Stimulated activated CD8-positive, alpha-beta memory T cell treated with anti-CD3 and anti-CD28 coated beads, Interleukin-12 subunit alpha, Interleukin-12 subunit beta, amount 100 ng/mL, for 4 hours (primary cell): ENCODE data around the gene DGKI.

Experiments used
- DNase-seq: peaks from one replicate; pipeline ENCODE4 v3.0.0-alpha.2; 2020; ENCODE audit warnings: low read depth

Gene DGKI

DNA sequence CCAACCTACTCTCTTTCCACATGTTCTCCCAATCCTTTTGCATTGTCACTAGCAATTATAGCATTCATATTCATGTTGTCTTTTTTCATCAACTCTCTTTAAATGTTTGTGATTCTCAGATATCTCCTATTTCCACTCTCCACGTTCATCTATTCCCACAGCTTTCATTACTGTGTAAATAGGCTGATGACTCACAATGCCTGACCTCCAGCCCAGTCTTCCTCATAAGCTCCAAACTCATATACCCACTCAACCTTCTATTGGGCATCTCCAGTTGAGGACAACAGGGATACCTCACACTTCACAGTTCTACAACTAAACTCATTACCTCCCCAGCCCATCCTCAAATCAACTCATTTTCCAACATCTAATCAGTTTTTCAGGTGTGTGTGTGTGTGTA, 194.1 kb downstream of the DGKI start:
- DNase-seq: no peak

DNA sequence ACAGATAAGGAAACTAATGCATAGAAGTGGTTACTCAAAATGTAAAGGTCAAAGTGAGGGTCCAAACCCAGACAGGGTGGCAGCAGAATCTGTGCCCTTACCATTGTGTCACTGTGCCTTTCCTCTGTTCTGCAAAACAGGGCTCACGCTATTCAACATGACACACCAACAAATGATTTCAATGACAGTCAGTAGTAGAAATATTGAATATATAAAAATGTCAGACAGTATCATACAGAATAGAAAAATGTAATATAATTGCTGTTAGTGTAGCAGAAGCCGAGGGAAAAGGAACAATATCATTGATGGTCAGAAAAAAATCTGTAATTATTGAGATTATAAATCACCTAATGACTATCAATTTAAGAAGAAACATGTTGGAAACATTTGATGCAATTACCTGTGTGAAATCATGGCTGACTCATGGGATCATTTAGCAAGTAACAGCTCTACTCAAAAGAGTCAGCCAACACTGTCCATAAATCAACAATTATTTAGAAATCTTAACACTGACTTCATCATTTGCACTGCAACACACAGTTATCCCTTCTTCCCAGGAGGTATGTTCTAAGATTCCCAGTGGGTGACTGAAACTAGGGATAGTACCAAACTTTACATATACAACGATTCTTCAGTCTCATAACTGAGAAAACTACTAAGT, 198.7 kb downstream of the DGKI start:
- DNase-seq: no peak

DNA sequence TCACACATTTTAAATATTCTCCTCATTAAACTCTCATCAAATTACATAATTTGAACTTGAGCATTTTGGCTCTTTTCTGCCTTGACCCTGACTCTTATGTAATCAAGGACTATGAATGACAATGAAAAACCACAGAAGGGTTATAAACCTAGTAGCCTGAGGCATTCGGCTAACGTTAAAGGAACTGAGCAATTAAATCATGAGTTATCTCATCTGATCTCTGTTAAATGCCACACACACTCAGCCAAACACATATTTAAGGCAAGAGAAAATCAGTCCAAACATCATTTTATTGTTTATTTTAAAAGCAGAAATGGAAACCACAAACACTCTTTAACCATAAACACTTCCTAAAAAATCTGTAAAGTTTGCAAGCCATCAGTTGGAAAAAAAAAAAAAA, 204.3 kb downstream of the DGKI start:
- DNase-seq: no peak

DNA sequence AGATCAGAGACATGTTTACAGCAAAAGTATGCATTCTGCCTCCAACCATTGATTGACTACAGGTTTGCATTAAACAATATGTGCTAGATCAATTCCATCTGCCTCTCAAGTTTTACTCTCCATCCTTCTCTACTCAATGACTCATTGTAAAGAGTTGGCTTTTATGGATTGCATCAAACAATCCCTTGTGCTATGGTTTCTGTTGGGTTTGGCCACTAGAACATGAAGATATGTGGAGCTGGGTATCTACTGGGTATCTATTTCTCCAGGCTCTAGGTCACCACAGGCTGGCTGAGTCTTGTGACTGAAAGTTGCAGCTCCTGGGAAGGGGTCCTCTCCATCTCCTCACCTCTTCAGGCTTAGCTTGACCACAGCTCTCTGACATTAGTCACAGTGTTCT, 204.7 kb downstream of the DGKI start:
- DNase-seq: no peak

DNA sequence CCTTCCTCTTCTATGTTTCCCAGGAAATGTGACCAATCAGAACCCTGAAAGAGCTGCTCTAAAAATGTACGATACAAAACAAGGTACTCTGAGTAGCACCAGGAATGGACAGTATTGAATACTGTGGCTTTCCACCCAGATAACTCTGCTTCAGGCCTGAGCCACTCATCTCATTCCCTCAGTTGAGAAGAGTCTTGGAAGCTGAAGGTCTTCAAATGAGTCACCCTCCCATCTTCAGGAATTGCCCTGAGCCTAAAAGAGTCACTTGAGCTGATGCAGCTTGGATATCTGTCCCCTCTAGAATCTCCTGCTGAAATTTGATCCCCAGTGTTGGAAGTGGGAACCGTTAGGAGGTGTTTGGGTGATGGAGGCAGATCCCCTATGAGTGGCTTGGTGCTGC, 210.4 kb downstream of the DGKI start:
- no peak for DNase-seq

DNA sequence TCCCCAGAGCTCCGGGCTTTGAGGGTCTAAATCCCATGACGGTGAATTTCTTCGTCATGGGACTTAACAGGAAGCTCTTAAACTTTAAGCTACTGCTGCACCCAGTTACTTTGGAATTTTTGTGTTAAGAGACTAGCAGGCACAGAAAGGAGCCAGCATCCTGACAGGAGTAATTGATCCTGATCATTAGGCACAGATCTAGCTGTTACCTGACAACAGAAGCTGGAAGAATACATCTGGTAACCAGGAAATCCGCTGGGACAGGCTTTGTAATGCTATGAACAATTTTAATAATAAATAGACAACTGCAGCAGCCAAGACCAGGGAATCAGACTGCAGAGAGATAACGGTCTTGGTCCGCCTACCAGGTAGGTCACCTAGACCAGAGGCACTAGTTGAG, 210.9 kb downstream of the DGKI start:
- DNase-seq: no peak

DNA sequence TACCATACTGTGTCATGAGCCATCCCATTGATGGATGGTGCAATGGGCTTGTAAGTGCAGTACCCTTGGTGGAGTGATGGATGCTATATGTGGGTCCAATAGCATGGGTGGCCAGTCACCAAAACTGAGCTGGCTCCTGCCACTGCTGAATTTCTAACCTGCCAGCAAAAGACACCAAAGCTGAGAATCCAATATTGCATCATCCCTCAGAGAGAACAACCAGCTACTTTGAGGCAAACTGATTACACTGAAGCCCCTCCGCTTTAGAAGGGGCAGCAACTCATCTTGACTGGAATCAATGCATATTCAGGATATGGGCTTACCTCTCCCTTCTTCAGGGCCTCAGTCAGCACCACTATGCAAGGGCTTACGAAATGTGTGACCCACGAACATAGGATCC, 211.6 kb downstream of the DGKI start:
- no peak for DNase-seq

DNA sequence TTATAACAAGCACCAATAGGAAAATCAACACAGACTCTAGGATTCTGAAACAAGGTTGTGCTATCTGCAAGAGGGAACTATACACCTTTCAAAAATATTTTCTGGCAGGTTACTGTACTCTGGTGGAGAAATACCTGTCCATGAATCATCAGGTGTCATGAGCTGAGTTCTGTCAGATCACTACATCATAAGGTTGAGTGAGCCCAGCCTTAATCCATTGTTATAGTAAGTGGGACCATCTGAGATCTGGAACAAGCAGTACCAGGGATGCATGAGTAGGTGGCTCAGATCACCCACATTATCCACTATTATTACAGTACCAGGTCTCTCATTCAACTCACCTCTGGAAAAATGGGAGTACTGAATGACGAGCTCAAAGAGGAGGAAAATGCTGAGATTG, 212.4 kb downstream of the DGKI start:
- no peak for DNase-seq

DNA sequence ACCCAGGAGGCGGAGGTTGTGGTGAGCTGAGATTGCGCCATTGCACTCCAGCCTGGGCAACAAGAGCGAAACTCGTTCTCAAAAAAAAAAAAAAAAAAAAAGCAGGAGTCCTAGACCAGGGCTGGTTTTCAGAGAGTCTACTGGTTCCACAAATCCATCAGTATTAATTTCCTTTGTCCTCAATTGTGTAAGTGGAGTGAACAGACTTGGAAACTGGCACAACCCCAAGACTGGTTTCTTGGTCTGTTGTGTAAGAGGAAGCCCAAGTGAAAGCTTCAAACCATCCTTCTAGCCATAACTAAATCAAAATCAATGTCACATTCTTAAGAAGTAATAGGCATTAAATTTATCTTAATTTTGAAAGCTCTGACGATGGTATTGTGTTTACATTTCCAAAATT, 213.6 kb downstream of the DGKI start:
- DNase-seq: no peak

DNA sequence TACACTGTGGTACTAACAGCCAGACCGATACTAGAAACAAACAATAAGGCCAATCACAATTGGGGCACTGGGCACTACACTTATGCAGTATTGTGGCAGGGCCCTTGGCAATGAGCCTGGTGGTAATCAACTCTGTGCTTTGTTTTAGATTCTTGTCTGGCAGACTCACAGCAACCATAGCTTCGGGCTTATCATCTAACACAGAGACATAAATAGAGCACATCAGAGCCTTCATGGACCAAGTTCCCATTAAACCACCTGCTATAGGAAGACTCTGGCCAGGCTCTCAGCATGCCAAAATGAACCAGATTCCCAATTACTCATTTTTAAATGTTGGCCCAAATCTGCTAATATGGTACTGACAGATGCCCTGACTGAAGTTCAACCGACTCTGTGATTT, 218.6 kb downstream of the DGKI start:
- no peak for DNase-seq

DNA sequence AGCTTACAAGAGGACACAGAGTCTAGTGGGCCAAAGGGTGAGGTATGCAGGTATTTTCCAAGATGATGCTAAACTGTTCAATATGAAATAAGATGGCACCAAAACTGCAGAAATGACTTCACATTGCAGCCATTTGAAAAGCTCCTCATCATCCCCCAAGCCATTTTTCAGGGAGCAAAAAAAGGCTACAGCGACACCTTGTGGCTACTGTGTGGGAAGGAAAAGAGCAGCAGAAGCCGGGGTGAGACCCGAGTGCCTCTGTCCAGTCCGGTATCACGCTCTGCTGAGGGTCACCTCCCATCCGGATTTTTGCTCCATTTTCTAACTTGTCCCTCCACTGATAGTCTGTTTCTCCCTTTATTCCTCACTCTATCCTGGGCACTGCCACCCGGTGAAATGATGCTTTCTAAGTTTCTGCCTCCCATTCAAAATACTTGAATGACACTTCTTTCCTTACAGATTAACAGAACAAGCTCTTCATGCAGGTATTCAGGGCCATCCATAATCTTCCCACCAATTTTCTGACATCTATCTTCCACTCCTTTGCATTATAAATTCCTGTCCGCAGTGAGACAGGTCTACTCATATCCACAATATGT, 220.2 kb downstream of the DGKI start:
- DNase-seq: no peak

DNA sequence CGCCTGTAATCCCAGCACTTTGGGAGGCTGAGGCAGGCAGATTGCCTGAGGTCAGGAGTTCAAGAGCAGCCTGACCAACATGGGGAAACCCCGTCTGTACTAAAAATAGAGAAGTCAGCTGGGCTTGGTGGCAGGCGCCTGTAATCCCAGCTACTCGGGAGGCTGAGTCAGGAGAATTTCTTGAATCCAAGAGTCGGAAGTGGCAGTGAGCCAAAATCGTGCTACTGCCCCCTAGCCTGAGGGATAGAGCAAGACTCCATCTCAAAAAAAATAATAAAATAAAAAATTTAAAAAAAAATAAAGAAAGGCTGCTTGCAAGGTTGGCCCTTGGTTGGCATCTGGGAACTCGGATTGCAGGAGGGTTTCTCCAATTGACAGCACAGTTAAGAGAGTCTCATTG, 221.6 kb downstream of the DGKI start:
- no peak for DNase-seq

DNA sequence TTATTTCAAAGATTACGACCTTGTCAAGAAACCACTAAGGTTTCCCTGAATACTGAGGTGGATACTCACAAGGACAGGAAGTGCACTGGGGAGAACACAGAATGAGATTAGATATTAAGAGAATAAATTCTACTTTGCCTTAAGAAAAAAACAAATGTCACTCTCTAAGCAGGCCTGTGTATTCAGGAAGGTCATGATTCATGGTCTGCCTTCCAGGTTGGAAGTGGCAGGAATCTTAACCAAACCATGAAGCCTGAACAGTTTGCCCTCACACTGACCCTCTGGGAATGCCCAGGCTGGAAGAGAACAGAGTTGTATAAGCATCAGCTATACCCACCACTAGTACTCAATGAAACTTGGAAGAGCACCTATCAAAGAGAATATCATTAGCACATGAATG, 227.6 kb downstream of the DGKI start:
- DNase-seq: no peak

DNA sequence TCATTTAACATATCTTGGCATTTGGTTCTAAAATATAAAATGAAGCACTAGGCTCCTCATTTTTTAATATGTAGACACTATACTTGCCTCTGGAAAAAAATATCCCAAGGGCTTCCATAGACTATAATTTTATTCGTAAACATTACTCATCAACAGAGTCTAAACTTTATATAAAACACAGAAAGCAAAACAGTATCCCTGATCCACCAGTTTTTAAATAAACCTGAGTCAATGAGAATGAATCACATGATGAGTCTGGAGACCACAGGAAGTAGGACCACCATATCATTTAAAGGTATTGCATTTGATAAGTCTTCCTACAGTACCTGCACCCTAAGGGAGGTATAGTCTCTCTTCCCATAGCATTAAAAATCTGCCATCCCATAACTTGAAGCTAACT, 228.0 kb downstream of the DGKI start:
- DNase-seq: no peak

DNA sequence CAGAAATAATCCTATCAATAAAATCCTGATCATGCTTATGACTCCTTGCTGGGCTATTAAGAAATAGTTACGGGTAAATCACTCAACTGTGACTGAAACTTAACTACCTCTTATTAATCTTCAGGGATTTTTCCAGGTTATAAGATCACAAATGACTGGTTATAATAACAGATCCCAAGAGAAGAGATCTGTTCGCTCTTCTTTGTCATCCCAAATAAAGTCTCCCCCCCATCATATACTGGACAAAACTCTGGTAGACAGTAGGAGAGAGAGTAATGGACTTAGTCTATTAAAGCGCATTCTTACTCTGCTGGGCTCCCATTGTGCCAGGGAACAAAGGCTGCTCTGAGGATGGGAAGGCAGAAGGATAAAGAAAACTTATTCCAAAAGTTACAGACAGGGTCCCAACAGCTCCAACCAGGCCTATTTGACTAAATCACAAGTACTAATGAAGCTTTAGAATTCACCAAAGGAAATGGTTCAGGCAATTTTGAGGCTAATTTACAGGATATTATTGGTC, 233.7 kb downstream of the DGKI start:
- no peak for DNase-seq

DNA sequence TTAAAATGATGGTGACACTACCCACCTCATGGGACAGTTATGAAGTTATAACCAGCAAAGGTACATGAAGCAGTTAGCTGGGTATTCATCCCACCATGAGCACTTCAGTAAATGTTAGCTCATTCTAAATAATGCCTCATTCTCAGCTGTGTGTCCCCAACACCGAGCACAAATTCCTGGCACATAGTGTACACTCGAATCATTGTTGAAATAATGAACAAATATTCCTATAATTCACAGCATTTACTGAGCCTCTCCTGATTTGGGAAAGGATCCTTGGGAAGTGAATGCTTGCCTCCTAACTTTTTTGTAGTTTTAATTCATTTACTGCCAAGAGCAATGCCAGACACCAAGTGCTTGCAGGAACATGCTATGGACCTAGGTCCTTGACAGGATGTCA, 235.2 kb downstream of the DGKI start:
- no peak for DNase-seq

DNA sequence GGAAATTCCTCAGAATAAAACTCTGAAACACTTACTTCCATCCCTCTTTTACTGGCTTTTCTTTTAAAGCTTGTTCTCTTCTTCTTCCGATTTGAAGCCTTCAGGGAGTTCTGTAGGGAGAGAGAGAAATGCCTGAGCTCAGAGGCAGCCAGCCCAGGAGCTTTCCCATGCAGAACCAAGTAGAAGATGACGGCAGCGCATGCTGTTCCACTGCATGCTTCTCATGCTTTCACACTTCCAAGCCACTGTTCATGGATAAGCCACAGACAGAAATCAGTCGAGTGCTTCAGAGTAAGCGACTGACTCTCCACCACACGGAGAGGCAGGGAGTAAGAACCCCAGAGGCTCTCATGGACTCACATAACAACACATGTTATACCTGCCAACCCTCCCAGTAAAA, 237.3 kb downstream of the DGKI start:
- no peak for DNase-seq

DNA sequence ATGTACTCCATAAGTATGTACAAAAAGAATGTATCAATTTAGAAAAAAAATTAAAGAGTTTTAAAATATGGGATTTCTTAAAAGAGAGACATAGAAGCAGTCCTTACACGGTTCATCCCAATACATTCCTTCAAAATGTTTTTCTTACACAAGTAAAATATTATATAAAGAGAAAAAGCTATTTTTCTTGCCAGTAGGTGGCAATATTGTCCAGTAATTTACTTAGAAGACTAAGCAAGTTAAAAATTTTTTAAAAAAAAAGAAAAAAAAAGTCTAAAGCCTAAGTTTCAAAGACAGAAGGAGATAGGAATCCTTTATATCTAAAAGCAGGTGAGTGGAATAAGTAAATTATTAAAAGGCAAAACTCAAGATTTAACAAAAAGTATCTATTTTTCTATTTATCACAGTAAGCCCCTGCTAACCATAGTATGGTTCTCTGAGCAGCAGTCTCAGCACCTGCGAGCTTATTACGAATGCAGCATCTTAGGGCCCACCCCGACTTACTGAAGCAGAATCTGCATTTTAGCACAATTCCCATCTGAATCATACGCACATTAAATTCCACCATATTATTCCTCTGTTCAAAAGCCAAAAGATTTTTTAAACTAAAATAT, 240.6 kb downstream of the DGKI start:
- DNase-seq: no peak

DNA sequence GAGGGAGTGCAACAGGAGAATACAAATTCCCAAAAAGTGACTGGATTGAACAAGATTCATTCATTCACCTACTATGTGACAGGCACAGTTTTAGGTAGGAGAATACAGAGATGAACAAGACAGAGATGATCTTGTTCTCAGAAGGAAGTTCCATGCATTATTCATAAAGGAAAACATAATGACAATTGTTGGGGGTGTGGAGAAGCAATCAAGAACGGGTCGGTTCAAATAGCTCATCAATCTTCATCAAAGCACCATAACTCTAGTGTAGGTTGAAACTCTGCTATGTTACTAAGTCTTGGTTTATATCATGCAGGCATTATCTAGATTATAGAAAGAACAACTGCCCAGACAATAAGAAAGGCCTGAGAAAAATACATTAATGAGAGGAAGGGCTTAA, 243.7 kb downstream of the DGKI start:
- DNase-seq: no peak

DNA sequence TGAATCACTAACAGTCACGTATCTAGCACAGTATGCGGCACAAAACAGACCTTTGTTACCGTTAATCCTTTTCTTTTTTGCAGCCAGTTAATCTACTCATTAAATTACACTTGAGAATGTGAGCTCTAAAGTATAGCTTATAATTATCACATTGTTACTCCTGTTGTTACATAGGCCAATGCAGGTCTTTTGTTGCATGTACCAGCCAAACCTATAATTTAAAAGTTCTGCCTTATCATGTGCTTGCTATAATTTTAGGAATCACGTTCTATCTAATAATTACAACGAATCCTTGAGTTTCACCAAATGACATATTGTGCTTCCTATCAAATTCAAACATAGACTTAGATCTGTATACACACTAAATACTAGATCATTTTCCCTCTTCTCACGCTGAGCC, 245.1 kb downstream of the DGKI start:
- DNase-seq: no peak

DNA sequence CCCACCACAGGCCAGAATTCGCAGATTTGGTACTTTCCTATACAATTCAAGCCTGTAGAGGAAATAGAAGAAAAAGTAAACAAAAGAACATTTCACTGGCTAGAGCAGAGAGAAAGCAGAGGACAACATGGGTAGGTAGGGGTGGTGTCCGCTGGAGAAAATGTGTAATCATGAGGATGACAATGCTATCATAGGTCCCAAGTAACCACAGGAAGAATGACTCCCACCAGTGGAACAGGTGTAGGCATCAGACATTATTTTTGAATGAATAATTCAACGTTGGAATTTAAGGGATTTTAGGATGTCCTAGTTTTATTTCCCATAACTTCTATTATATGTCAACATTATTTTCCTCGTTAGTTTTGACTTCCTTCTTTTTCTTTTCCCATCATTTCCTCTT, 248.9 kb downstream of the DGKI start:
- DNase-seq: no peak

DNA sequence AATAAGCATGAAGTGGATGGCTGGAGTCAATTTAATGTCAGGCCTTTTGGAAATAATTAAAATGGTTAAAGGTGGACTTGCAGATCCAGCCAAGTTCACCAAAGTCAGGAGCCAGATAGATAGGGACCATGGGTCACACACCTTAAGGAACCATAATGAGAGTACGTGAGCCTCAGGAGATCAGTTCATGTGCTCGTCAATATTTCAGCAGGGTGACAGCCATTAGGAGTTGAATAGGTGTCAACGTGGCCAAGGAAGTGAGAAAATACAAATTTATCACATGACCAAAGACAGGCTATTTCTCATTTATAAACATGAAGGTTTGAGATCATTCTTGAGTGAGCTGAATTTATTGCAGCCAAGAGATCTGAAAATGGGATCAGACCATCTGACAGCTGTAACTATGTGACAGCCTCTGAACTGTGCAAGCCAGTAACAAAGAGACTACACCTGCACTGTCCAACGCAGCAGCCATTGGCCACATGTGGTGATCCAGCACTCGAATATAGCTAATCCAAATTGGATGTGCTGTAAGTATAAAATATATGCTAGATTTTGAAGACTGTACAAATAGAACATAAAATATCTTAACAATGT, 253.6 kb downstream of the DGKI start:
- DNase-seq: no peak

DNA sequence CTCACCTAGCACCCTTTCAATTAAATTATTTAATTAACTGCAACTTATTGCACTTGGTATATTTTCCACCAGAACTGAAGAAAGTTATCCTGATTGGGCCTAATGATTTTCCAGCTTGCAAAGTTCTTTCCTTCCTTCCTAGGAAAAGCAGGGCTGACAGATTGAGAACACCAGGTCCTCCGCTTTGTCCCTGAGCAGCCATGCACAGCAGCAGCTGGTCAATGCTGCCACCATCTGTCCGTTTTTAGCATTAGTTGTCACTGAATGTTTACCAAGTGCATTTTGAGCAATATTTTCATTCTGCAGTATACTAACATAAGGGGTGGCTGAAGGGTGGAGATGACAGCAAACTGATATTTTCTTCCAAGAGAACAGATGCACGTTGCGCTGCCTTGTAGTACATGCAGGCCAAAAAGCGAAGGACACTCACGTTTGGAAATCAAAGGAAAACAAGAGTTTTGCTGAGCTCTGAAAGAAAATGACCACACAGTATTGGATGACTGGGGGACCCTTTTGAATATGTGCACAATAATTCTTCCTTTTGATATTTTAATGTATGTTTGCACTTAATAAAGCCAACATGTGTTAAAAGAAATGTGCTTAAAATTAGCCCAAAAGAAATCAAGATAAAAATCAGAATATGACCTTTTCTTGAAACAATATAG, 254.4 kb downstream of the DGKI start:
- no peak for DNase-seq
